GM06990 (cell line): ENCODE results near the gene ARL15.

Experiments
- DNase-seq: peaks from one replicate; pipeline ENCODE4 v3.0.0-alpha.2; 2011; ENCODE audit not compliant: insufficient read length; ENCODE audit errors: extremely low read depth
- H3K27me3 ChIP-seq: replicated peaks from 2 replicates; pipeline ENCODE4 v1.6.0; 2011; ENCODE audit warnings: low read length; ENCODE audit not compliant: control insufficient read depth, insufficient read depth
- H3K36me3 ChIP-seq: 2 replicates; pipeline ENCODE4 v1.5.1; 2011; ENCODE audit warnings: low read length; ENCODE audit not compliant: control insufficient read depth, insufficient read depth
- H3K4me3 ChIP-seq: replicated peaks from 2 replicates; pipeline ENCODE4 v1.5.1; 2011; ENCODE audit warnings: low read depth, mild to moderate bottlenecking, control low read depth, low read length
- TF ChIP-seq, protein P1 (sequence below): IDR thresholded peaks from 2 replicates; pipeline ENCODE4 v1.5.1; 2011; ENCODE audit warnings: low read length, control low read depth, mild to moderate bottlenecking, inconsistent platforms; ENCODE audit not compliant: insufficient read depth, poor library complexity, severe bottlenecking

ARL15 gene

DNA sequence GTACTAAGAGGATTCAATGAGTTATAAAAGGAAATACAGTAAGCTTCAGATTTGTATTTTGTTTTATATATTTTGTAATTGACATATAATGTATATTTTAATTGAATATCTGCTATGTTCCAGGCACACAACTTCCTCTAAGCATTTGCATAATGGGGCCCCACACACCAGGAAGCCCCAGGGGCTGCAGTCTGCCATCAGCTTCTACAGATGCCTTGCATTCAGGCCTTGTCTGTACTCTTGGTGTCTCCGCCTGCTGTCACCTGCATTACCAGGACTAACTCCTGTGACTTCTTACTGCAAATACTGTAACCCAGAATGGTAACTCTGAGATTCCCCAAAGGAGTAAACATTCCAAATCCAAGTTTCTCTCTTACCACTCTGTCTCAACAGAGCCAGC is 20.6 kb downstream of the ARL15 start:
- no peak for DNase-seq
- TF ChIP-seq, protein P1, sequence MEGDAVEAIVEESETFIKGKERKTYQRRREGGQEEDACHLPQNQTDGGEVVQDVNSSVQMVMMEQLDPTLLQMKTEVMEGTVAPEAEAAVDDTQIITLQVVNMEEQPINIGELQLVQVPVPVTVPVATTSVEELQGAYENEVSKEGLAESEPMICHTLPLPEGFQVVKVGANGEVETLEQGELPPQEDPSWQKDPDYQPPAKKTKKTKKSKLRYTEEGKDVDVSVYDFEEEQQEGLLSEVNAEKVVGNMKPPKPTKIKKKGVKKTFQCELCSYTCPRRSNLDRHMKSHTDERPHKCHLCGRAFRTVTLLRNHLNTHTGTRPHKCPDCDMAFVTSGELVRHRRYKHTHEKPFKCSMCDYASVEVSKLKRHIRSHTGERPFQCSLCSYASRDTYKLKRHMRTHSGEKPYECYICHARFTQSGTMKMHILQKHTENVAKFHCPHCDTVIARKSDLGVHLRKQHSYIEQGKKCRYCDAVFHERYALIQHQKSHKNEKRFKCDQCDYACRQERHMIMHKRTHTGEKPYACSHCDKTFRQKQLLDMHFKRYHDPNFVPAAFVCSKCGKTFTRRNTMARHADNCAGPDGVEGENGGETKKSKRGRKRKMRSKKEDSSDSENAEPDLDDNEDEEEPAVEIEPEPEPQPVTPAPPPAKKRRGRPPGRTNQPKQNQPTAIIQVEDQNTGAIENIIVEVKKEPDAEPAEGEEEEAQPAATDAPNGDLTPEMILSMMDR: no peak
- no peaks in the 10 kb centered on the region for H3K27me3 ChIP-seq
- no peaks in the 10 kb centered on the region for H3K36me3 ChIP-seq
- H3K4me3 ChIP-seq: no peak overlapping the region

DNA sequence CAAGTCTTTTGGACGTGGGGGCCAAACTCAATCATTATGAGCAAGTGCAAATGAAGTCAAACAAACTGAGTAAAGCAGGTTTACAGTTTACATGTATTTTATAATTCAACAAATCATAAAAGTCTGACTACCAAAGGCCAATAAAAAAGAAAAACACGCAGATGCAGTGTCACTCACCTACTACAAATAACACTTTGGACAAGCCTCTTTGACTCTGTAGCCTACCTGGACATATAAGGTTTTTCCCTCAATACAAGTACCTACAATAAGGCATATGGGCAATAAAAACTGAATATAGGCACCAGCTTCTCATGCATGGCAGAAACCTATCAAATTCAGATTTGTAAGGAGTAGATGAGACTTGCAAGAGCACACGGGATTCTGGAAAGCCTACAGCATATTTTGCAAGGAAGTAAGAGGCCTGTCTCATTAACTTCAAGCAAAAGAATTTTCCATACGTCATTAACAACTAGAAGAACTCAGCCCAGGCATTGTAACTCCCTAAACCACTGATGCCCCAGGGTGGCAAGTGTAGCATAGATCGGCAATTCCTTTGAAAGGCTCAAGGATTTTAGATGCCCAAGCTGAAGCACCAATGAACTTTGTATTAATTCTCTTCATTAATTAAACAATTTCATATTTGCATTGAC is 21.7 kb downstream of the ARL15 start:
- DNase-seq: no peak
- no peaks in the 10 kb centered on the region for H3K36me3 ChIP-seq
- TF ChIP-seq, protein P1: no peak
- H3K4me3 ChIP-seq: no peak overlapping the region
- no peaks in the 10 kb centered on the region for H3K27me3 ChIP-seq

DNA sequence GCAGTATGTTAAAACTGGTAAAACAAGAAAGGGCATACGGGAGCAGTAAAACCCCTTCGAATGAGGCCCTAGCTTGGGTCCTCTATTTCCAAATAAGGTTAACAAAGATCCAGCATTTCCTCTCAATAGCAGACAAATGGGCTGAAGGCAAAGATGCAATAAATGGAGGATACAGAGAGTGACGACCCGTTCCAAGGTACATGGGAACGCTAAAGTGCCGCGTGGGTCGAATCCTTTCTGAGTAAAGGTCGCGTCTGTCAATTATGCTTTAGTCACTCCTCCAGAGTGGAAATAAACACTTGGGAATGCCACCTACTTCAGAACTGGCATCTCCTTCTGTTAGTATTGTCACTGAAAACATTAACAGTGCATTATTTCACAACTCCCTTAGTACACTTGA is 24.7 kb downstream of the ARL15 start:
- no peaks in the 10 kb centered on the region for H3K36me3 ChIP-seq
- no peaks in the 10 kb centered on the region for H3K27me3 ChIP-seq
- TF ChIP-seq, protein P1: no peak
- no peak for DNase-seq
- no peak overlapping the region for H3K4me3 ChIP-seq

DNA sequence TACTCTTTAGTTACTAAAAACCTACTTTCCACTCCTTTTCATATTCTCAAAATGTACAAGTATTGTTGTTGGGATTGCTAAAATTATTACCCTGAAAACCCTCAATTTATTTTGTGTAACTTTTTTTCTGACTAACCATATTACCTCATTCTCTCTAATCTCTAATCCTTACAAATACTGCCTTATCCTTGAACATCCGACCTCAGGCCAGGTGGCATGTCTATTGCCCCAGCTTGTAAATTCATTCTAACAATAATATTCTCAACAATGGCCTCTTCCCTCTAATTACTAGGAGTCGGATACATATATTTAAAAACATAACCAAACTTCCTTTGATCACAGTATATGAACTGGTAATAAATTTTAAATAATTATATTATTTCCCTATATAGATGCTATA is 25.8 kb downstream of the ARL15 start:
- no peak for DNase-seq
- TF ChIP-seq, protein P1: no peak
- Histone ChIP-seq H3K4me3 (no peak overlapping the region), H3K27me3 (no peaks in the 10 kb centered on the region), H3K36me3 (no peaks in the 10 kb centered on the region)

DNA sequence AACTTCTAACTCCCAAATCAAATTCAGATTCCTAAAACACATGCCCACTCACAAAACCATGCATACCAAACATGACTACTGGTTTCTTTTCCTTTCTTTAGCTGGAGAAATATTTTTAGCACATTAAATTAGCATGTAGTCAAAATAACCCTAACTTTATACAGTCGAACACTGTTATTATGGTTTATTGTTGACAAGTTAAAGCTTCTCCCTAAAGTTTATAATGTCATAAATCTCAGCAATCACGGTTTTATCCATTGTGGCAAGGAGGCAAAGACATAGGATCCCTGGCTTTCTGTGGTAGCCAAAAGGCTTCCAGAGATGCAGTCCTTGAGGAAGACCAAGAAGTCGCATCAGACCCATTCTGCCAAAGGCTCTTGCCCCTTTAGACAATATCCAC is 27.5 kb downstream of the ARL15 start:
- Histone ChIP-seq H3K27me3 (no peaks in the 10 kb centered on the region), H3K4me3 (no peak overlapping the region), H3K36me3 (no peaks in the 10 kb centered on the region)
- TF ChIP-seq, protein P1: no peak
- DNase-seq: no peak

DNA sequence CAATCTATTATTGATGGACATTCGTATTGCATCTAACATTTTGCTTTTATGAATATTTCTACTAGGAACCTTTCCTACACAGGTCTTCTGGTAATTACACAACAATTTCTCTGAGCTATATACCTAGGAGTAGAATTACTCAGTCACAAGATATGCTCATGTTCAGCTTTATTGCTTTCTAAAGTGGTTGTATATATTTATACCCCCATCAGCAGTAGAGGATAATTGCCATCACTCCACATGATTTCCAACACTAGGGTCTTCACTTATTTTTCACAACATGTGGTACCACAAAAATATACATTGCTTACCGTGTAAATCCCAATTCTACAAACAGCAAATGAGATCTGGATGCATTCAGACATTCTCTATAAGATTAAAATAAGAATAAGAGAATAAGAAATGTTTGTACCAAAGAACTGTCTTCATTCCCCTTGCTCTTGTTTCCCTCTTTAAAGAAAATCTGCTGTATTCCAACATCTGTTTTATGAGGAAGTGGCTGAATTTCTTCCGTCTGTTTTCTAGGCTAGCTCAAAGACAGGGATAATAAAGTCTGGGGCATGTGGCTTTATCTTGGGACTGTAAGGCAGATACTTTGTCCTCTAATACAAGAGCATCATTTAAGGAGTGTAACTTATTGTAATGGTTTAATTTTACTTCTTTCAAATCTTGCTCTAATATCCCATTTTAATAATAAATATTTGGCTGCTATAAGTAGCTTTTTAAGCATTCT is 28.2 kb downstream of the ARL15 start:
- TF ChIP-seq, protein P1: no peak
- no peak overlapping the region for H3K4me3 ChIP-seq
- no peak for DNase-seq
- H3K36me3 ChIP-seq: no peaks in the 10 kb centered on the region
- no peaks in the 10 kb centered on the region for H3K27me3 ChIP-seq
